Activated CD8-positive, alpha-beta T cell treated with anti-CD3 and anti-CD28 coated beads for 36 hours (primary cell): ENCODE measurements around the gene USE1. TPM values are rescaled to one million over a fixed set of nuclear protein-coding genes. Genes with fewer than 3 reads are reported as not detected.

Experiments
- ATAC-seq: fragments of 200-7000 bp; cut with Tn5 transposase; one replicate; pipeline ENCODE4 v1.10.0; 2021; ENCODE audit warnings: mild to moderate bottlenecking, moderate library complexity
- CTCF ChIA-PET: fragments of 350-600 bp; sonication (Branson Sonifier 250); formaldehyde crosslinking; loops from one replicate; lab custom pipeline; 2021; ENCODE audit warnings: antibody characterized with exemption; lab: Charles Lee
- POLR2A ChIA-PET: fragments of 350-600 bp; sonication (Branson Sonifier 250); formaldehyde crosslinking; loops from one replicate; lab custom pipeline; 2021; ENCODE audit warnings: antibody characterized with exemption; lab: Charles Lee
- DNase-seq: peaks from one replicate; pipeline ENCODE4 v3.0.0-alpha.2; 2020
- H3K27ac Mint-ChIP-seq: one replicate; pipeline ENCODE4 v1.8.0; 2021; ENCODE audit warnings: mild to moderate bottlenecking, mixed read lengths
- H3K27me3 Mint-ChIP-seq: one replicate; pipeline ENCODE4 v1.8.0; 2021; ENCODE audit warnings: mixed read lengths
- H3K36me3 Mint-ChIP-seq: one replicate; pipeline ENCODE4 v1.8.0; 2021; ENCODE audit warnings: low read depth, mixed read lengths
- H3K4me1 Mint-ChIP-seq: one replicate; pipeline ENCODE4 v1.8.0; 2021; ENCODE audit warnings: low read depth, mixed read lengths
- H3K4me3 Mint-ChIP-seq: one replicate; pipeline ENCODE4 v1.8.0; 2021; ENCODE audit warnings: mild to moderate bottlenecking, moderate library complexity, mixed read lengths
- H3K9me3 Mint-ChIP-seq: one replicate; pipeline ENCODE4 v1.8.0; 2021; ENCODE audit warnings: mixed read lengths
- CTCF ChIP-seq: fragments of 200-600 bp; IDR thresholded peaks from one replicate; pipeline ENCODE4 v1.8.0; 2022; ENCODE audit warnings: antibody characterized with exemption, mild to moderate bottlenecking
- intact Hi-C: fragments of 100-400 bp; cut with micrococcal nuclease; formaldehyde crosslinking; loops from one replicate; pipeline ENCODE4 v1.10.0; 2022
- total RNA-seq, 2 experiments: library from RNA; stranded (reverse); gene quantifications; one replicate each; pipeline ENCODE4 v1.2.3, GENCODE V29; 2021

USE1 gene
- total RNA-seq, 2 experiments from 2014 or later = 26.5 to 27.1 TPM

- DNase-seq (no peak), ATAC-seq (no peak)
- peak overlapping the region; percentile 26 for H3K4me3 Mint-ChIP-seq
- no peak overlapping the region for H3K27ac Mint-ChIP-seq
- intact Hi-C loops = loop anchor here (10.0 kb wide), 1 partner anchor 150 kb away; the partner anchor contains the start of genes HAUS8 and MYO9B
- no peak for TF ChIP-seq CTCF
- H3K36me3 Mint-ChIP-seq = peaks cover 2% of the 10 kb centered on the region
- ChIA-PET CTCF (no interaction called here), POLR2A (interaction anchor here (1.9 to 3.2 kb wide), 3 partner anchors 10 to 14 kb away, joined by 5 to 29 read pairs (median 17); partner anchors contain the start of gene USE1)
- peaks cover 9% of the 10 kb centered on the region for H3K4me1 Mint-ChIP-seq
- H3K9me3 Mint-ChIP-seq = no peaks in the 10 kb centered on the region
- H3K27me3 Mint-ChIP-seq = no peaks in the 10 kb centered on the region
Observed at GRCh38 chr19:17225053-17225452, 9.9 kb downstream of the USE1 start.

- H3K4me1 Mint-ChIP-seq = peaks cover 4% of the 10 kb centered on the region
- peaks cover 3% of the 10 kb centered on the region for H3K36me3 Mint-ChIP-seq
- no peak for TF ChIP-seq CTCF
- peak within 1 kb of the TSS; percentile 80 for H3K4me3 Mint-ChIP-seq
- peak; percentile 92 for ATAC-seq
- POLR2A ChIA-PET = interaction anchor here (0.9 to 3.2 kb wide), 7 partner anchors 10 to 147 kb away, joined by 3 to 29 read pairs (median 5); partner anchors contain the start of gene USE1
- intact Hi-C loops = loop anchor here (1.0 to 10.0 kb wide), 2 partner anchors 11 to 151 kb away; partner anchors contain the start of genes HAUS8, MYO9B and USE1
- H3K27me3 Mint-ChIP-seq = no peaks in the 10 kb centered on the region
- DNase-seq = peak; percentile 99
- no peaks in the 10 kb centered on the region for H3K9me3 Mint-ChIP-seq
- CTCF ChIA-PET = interaction anchor here (0.6 to 1.5 kb wide), 4 partner anchors 9 to 79 kb away, joined by 3 to 12 read pairs (median 3); partner anchors contain the start of genes MRPL34 and USE1
- peak within 1 kb of the TSS; percentile 95 for H3K27ac Mint-ChIP-seq
Observed at GRCh38 chr19:17226002-17226933, 11.1 kb downstream of the USE1 start, which contains the start of gene OCEL1. Gene OCEL1, plus strand, starts transcription at chr19:17226226. Its CDS starts 22 bp downstream, at chr19:17226248.

GRCh38 chr19:17227798-17228367 is 12.7 kb downstream of the USE1 start:
- H3K27me3 Mint-ChIP-seq = no peaks in the 10 kb centered on the region
- H3K27ac Mint-ChIP-seq = no peak overlapping the region
- TF ChIP-seq CTCF = no peak
- DNase-seq (no peak), ATAC-seq (no peak)
- intact Hi-C loops = loop anchor here (10.0 kb wide), 1 partner anchor 153 kb away; the partner anchor contains the start of genes HAUS8 and MYO9B
- CTCF ChIA-PET = interaction anchor here (1.0 kb wide), 1 partner anchor 11 kb away, joined by 3 read pairs; no protein-coding TSS in a partner anchor
- POLR2A ChIA-PET = interaction anchor here (1.5 to 3.2 kb wide), 3 partner anchors 8 to 60 kb away, joined by 3 to 29 read pairs (median 17); partner anchors contain the start of gene USE1
- peaks cover 8% of the 10 kb centered on the region for H3K36me3 Mint-ChIP-seq
- no peak overlapping the region for H3K4me3 Mint-ChIP-seq
- H3K4me1 Mint-ChIP-seq = peaks cover 4% of the 10 kb centered on the region
- no peaks in the 10 kb centered on the region for H3K9me3 Mint-ChIP-seq

GRCh38 chr19:17229890-17230289 is 14.7 kb downstream of the USE1 start:
- intact Hi-C loops = loop anchor here (10.0 kb wide), 1 partner anchor 155 kb away; the partner anchor contains the start of genes HAUS8 and MYO9B
- Mint-ChIP-seq H3K27me3 (no peaks in the 10 kb centered on the region), H3K9me3 (no peaks in the 10 kb centered on the region), H3K27ac (no peak overlapping the region), H3K4me3 (no peak overlapping the region), H3K4me1 (peaks cover 9% of the 10 kb centered on the region), H3K36me3 (peaks cover 11% of the 10 kb centered on the region)
- ChIA-PET CTCF (interaction anchor here (1.3 kb wide), 1 partner anchor 13 kb away, joined by 3 read pairs; no protein-coding TSS in a partner anchor), POLR2A (no interaction called here)
- DNase-seq (no peak), ATAC-seq (no peak)
- no peak for TF ChIP-seq CTCF
